K562 (cell line): ENCODE results near the gene ACP5. TPM values are rescaled to one million over a fixed set of nuclear protein-coding genes. Genes with fewer than 3 reads are reported as not detected.
A peak's percentile ranks its signal among the peaks of the same experiment; 100 is the strongest.

Experiments
- BRF2 ChIP-seq: IDR thresholded peaks from 3 replicates; pipeline ENCODE4 v1.6.1; 2011; ENCODE audit warnings: borderline replicate concordance, mild to moderate bottlenecking; ENCODE audit not compliant: insufficient read length, insufficient read depth
- C11orf30 ChIP-seq: fragments of 450-650 bp; IDR thresholded peaks from 2 replicates; pipeline ENCODE4 v1.6.1; 2016; ENCODE audit warnings: low read depth, mild to moderate bottlenecking
- CBX1 ChIP-seq: sonication (generic); IDR thresholded peaks from 2 replicates; pipeline ENCODE4 v1.6.1; 2016; ENCODE audit warnings: antibody characterized with exemption, low read depth, mild to moderate bottlenecking
- CHD1 ChIP-seq: fragments of 200-600 bp; sonication (generic); IDR thresholded peaks from one replicate; pipeline ENCODE4 v1.6.1; 2012; ENCODE audit warnings: mild to moderate bottlenecking, moderate library complexity, low read length, inconsistent platforms
- DPF2 ChIP-seq: fragments of 450-650 bp; IDR thresholded peaks from 2 replicates; pipeline ENCODE4 v1.6.1; 2016
- FIP1L1 ChIP-seq: fragments of 200-400 bp; formaldehyde crosslinking; IDR thresholded peaks from 2 replicates; pipeline ENCODE4 v1.6.1; 2018; ENCODE audit warnings: mild to moderate bottlenecking, low read depth, low read length; ENCODE audit not compliant: poor library complexity, severe bottlenecking
- ILF3 ChIP-seq: fragments of 450-650 bp; IDR thresholded peaks from 2 replicates; pipeline ENCODE4 v1.6.1; 2018; ENCODE audit warnings: antibody characterized with exemption, mild to moderate bottlenecking, moderate library complexity, borderline replicate concordance
- IRF2 ChIP-seq: sonication (generic); formaldehyde crosslinking; IDR thresholded peaks from 2 replicates; pipeline ENCODE4 v1.8.1; 2022; ENCODE audit warnings: mild to moderate bottlenecking, missing genetic modification reagents
- JUN ChIP-seq, 2 experiments: sonication (generic) in 1 of 2; formaldehyde crosslinking in 1 of 2; IDR thresholded peaks; 2 replicates each; pipeline versions ENCODE4 v1.6.1 to v1.8.0; 2012 to 2022; ENCODE audit warnings: borderline replicate concordance in 2 of 2, mild to moderate bottlenecking in 2 of 2, improper control_type of control experiment in 1 of 2, low read depth in 1 of 2, low read length in 1 of 2, missing genetic modification reagents in 1 of 2
- MXI1 ChIP-seq: IDR thresholded peaks from 2 replicates; pipeline ENCODE4 v1.6.1; 2011; ENCODE audit warnings: low read depth, mild to moderate bottlenecking, improper control_type of control experiment, low read length
- MYNN ChIP-seq, 2 experiments: sonication (generic); formaldehyde crosslinking in 1 of 2; IDR thresholded peaks; 2 replicates each; pipeline versions ENCODE4 v1.5.0 to v1.6.1; 2016 to 2020; ENCODE audit warnings: antibody characterized with exemption in 1 of 2, missing genetic modification reagents in 1 of 2
- NCOA4 ChIP-seq: fragments of 450-650 bp; IDR thresholded peaks from 2 replicates; pipeline ENCODE4 v1.6.1; 2018; ENCODE audit warnings: mild to moderate bottlenecking; ENCODE audit not compliant: partially characterized antibody
- NONO ChIP-seq, 2 experiments: fragments of 200-400 bp in 1 of 2; fragments of 450-650 bp in 1 of 2; formaldehyde crosslinking in 1 of 2; IDR thresholded peaks; 2 replicates each; pipeline ENCODE4 v1.6.1; 2017; ENCODE audit warnings: low read depth in 2 of 2, mild to moderate bottlenecking in 2 of 2, moderate library complexity in 2 of 2, low read length in 1 of 2
- NR3C1 ChIP-seq: sonication (generic); formaldehyde crosslinking; IDR thresholded peaks from 2 replicates; pipeline ENCODE4 v1.8.1; 2022; ENCODE audit warnings: missing genetic modification reagents
- PURB ChIP-seq: sonication (generic); formaldehyde crosslinking; IDR thresholded peaks from 2 replicates; pipeline ENCODE4 v1.9.0; 2021; ENCODE audit warnings: low read depth, mild to moderate bottlenecking, missing genetic modification reagents
- RBM25 ChIP-seq: fragments of 200-400 bp; formaldehyde crosslinking; IDR thresholded peaks from 2 replicates; pipeline ENCODE4 v1.6.1; 2018; ENCODE audit warnings: low read length, low read depth, moderate library complexity; ENCODE audit not compliant: severe bottlenecking
- SIRT6 ChIP-seq: IDR thresholded peaks from one replicate; pipeline ENCODE4 v1.6.1; 2012; ENCODE audit warnings: low read depth, mild to moderate bottlenecking, control low read depth, inconsistent platforms, low read length, moderate library complexity
- TBP ChIP-seq: optimal IDR thresholded peaks from 2 replicates; pipeline ENCODE3; 2011; ENCODE audit warnings: low read depth, low read length, improper control_type of control experiment
- TEAD4 ChIP-seq, 2 experiments: sonication (generic) in 1 of 2; formaldehyde crosslinking in 1 of 2; IDR thresholded peaks; 2 replicates each; pipeline versions ENCODE4 v1.6.1 to v1.8.0; 2012 to 2022; ENCODE audit warnings: borderline replicate concordance in 1 of 2, inconsistent platforms in 1 of 2, low read length in 1 of 2, mild to moderate bottlenecking in 1 of 2, missing genetic modification reagents in 1 of 2
- ZNF12 ChIP-seq: sonication (generic); formaldehyde crosslinking; IDR thresholded peaks from 2 replicates; pipeline ENCODE4 v1.4.0; 2020; ENCODE audit warnings: mild to moderate bottlenecking, missing genetic modification reagents
- ZNF133 ChIP-seq: fragments of 250-450 bp; sonication (Bioruptor Pico); IDR thresholded peaks from 2 replicates; pipeline ENCODE4 v1.4.0; 2020; ENCODE audit warnings: mild to moderate bottlenecking
- ZNF143 ChIP-seq: sonication (generic); formaldehyde crosslinking; IDR thresholded peaks from 2 replicates; pipeline ENCODE4 v1.9.0; 2022; ENCODE audit warnings: mild to moderate bottlenecking, missing genetic modification reagents
- ZNF507 ChIP-seq: conservative IDR thresholded peaks from 2 replicates; pipeline ENCODE4 v1.6.1; 2017; ENCODE audit warnings: missing genetic modification characterization, missing compliant biosample characterization
- ZNF639 ChIP-seq, 2 experiments: fragments of 200-800 bp in 1 of 2; sonication (Bioruptor generic) in 1 of 2; sonication (generic) in 1 of 2; formaldehyde crosslinking in 1 of 2; IDR thresholded peaks in 1 of 2; conservative IDR thresholded peaks in 1 of 2; 2 replicates each; pipeline versions ENCODE4 v1.5.0 to v1.6.1; 2016 to 2020; ENCODE audit warnings: missing compliant biosample characterization in 1 of 2, missing genetic modification characterization in 1 of 2, missing genetic modification reagents in 1 of 2
- polyA plus RNA-seq, 8 experiments: library from polyadenylated mRNA; depleted of rRNA in 4 of 8; stranded (reverse) in 5 of 8; unstranded in 3 of 8; fragments of >200 nt; fragmentation: Nextera tagmentation in 2 of 8; fragmentation: Illumina TruSeq in 1 of 8; extraction: Ambion mirVana in 2 of 8; extraction: Trizol in 1 of 8; gene quantifications; 2 replicates each; pipeline versions ENCODE4 v1.2.1 to v1.2.3, GENCODE V29; 2011 to 2014; ENCODE audit warnings: inconsistent platforms in 1 of 8, missing spikeins in 1 of 8
- total RNA-seq, 7 experiments: library from RNA; depleted of rRNA in 6 of 7; stranded (reverse); fragments of >200 nt in 6 of 7; fragmentation: Illumina TruSeq in 2 of 7; extraction: Trizol in 2 of 7; gene quantifications; 2 replicates each; pipeline versions ENCODE4 v1.2.1 to v1.2.3, GENCODE V29; 2011 to 2021; ENCODE audit warnings: low replicate concordance in 1 of 7

Gene ACP5
- total and polyA plus RNA-seq, 9 of the 15 experiments (the other 6 are each of a cell fraction or from before 2014, with no cell fraction given) = 0.06 to 1.1 (median 0.31) TPM; not detected in 1

DNA sequence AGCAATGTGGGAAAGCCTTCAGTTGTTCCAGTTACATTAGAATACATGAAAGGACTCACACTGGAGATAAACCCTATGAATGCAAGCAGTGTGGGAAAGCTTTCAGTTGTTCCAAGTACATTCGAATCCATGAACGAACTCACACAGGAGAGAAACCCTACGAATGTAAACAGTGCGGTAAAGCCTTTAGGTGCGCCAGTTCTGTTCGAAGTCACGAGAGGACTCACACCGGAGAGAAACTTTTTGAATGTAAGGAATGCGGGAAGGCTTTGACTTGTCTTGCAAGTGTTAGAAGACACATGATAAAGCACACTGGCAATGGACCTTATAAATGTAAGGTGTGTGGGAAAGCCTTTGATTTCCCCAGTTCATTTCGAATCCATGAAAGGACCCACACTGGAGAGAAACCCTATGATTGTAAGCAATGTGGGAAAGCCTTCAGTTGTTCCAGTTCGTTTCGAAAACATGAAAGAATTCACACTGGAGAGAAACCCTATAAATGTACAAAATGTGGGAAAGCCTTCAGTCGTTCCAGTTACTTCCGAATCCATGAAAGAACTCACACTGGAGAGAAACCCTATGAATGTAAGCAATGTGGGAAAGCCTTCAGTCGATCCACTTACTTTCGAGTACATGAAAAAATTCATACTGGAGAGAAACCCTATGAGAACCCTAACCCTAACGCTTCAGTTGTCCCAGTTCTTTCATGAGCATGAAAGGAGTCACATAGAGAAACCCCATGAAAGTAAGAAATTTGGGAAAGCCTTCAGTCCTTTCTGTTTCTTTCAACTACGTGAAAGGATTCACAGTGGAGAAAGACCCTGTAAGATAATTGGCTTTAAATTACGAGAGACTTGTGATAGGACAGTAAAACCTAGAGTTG, 40.0 kb upstream of the ACP5 start (continued):
- TF ChIP-seq TEAD4 (IDR thresholded peaks at IDR 0.05; ENCODE audit: low read length) = peak; percentile 20; the same call in 1 of the 2 replicates
- no peak for TF ChIP-seq TEAD4 (CRISPR knock-in tag; IDR thresholded peaks at IDR 0.05; ENCODE audit: borderline replicate concordance)
- peak; percentile 33; the same call in 1 of the 2 replicates for TF ChIP-seq CBX1
- no peak for TF ChIP-seq ZNF143 (CRISPR knock-in tag)
- TF ChIP-seq ZNF639 (CRISPR knock-in tag; conservative IDR thresholded peaks at IDR 0.05 in 1 of 2, IDR thresholded peaks at IDR 0.05 in 1 of 2) = no peak
- no peak for TF ChIP-seq ZNF12 (CRISPR knock-in tag)
- TF ChIP-seq C11orf30 = no peak
- no peak for TF ChIP-seq SIRT6
- TF ChIP-seq ZNF133 (CRISPR knock-in tag) = no peak
- TF ChIP-seq CHD1 = no peak
- no peak for TF ChIP-seq FIP1L1
- TF ChIP-seq DPF2 = no peak
- no peak for TF ChIP-seq PURB (CRISPR knock-in tag)
- TF ChIP-seq TBP = no peak
- TF ChIP-seq ILF3 = no peak
- peak; percentile 69; the same call in 1 of the 2 replicates for TF ChIP-seq JUN (IDR thresholded peaks at IDR 0.05; ENCODE audit: borderline replicate concordance, low read depth, low read length)
- TF ChIP-seq JUN (CRISPR knock-in tag; IDR thresholded peaks at IDR 0.05; ENCODE audit: borderline replicate concordance) = no peak
- no peak for TF ChIP-seq MYNN (IDR thresholded peaks at IDR 0.05)
- no peak for TF ChIP-seq MYNN (CRISPR knock-in tag; IDR thresholded peaks at IDR 0.05)
- TF ChIP-seq NR3C1 (CRISPR knock-in tag) = no peak
- no peak for TF ChIP-seq NCOA4
- TF ChIP-seq IRF2 (CRISPR knock-in tag) = no peak
- TF ChIP-seq ZNF507 = no peak
- TF ChIP-seq BRF2 = no peak
- TF ChIP-seq RBM25 = peak; percentile 70
- no peak for TF ChIP-seq NONO (IDR thresholded peaks at IDR 0.05; ENCODE audit: low read depth in 2 of 2, low read length in 1 of 2)
- TF ChIP-seq MXI1 = no peak
- TF ChIP-seq, all 486 proteins: peak for 11
